HFF-Myc (cell line): Measurements from ENCODE around the gene NAT10.

ENCODE experiments used
- DNase-seq: peaks from one replicate; pipeline ENCODE4 v3.0.0-alpha.2; 2011; ENCODE audit warnings: low read depth; ENCODE audit errors: extremely low read depth
- H3K4me3 ChIP-seq: replicated peaks from 2 replicates; pipeline ENCODE4 v1.5.1; 2011; ENCODE audit warnings: low read depth, mild to moderate bottlenecking, control low read depth, low read length
- CTCF ChIP-seq: IDR thresholded peaks from 2 replicates; pipeline ENCODE4 v1.5.1; 2012; ENCODE audit warnings: mild to moderate bottlenecking, low read depth, low read length, control low read depth; ENCODE audit errors: missing control alignments

Gene NAT10

GRCh38 chr11:34126959-34127848 is 21.8 kb downstream of the NAT10 start:
- DNase-seq, result no peak
- no peak overlapping the region for H3K4me3 ChIP-seq
- no peak for TF ChIP-seq CTCF

GRCh38 chr11:34128824-34129223 is 23.4 kb downstream of the NAT10 start:
- no peak for DNase-seq
- no peak for TF ChIP-seq CTCF
- no peak overlapping the region for H3K4me3 ChIP-seq

GRCh38 chr11:34132261-34132965 is 27.0 kb downstream of the NAT10 start:
- DNase-seq, result no peak
- TF ChIP-seq CTCF, result no peak
- H3K4me3 ChIP-seq, result no peak overlapping the region

- H3K4me3 ChIP-seq, result no peak overlapping the region
- DNase-seq, result no peak
- no peak for TF ChIP-seq CTCF
These were observed 29.3 kb downstream of the NAT10 start for GRCh38 chr11:34134765-34135164.

- H3K4me3 ChIP-seq, result no peak overlapping the region
- DNase-seq, result no peak
- TF ChIP-seq CTCF, result no peak
These were observed 30.0 kb downstream of the NAT10 start for GRCh38 chr11:34135439-34135838.

- no peak for TF ChIP-seq CTCF
- no peak for DNase-seq
These were observed 31.0 kb downstream of the NAT10 start for GRCh38 chr11:34136420-34136819.

More at GRCh38 chr11:34136420-34136819, 31.0 kb downstream of the NAT10 start:
- no peak overlapping the region for H3K4me3 ChIP-seq
